CD4-positive, alpha-beta T cell treated with Interleukin-15 for 4 hours (primary cell): ENCODE measurements around the gene SSBP4.

ENCODE experiments used
- DNase-seq: peaks from one replicate; pipeline ENCODE4 v3.0.0-alpha.2; 2020; ENCODE audit warnings: low spot score

Gene SSBP4

GRCh38 chr19:18468517-18468916 is 49.3 kb downstream of the SSBP4 start:
- no peak for DNase-seq

- DNase-seq, result peak; percentile 59
Measured at GRCh38 chr19:18469069-18469846, 50.1 kb downstream of the SSBP4 start.

GRCh38 chr19:18470787-18471186 is 51.6 kb downstream of the SSBP4 start:
- DNase-seq, result no peak

- DNase-seq, result no peak
Measured at GRCh38 chr19:18473003-18473705, 54.0 kb downstream of the SSBP4 start.

- DNase-seq, result no peak
Measured at GRCh38 chr19:18473706-18474087, 54.5 kb downstream of the SSBP4 start.

GRCh38 chr19:18474366-18474887 is 55.2 kb downstream of the SSBP4 start:
- DNase-seq, result no peak

- peak; percentile 81 for DNase-seq
Measured at GRCh38 chr19:18475004-18475453, 55.8 kb downstream of the SSBP4 start.

GRCh38 chr19:18475762-18476331 is 56.6 kb downstream of the SSBP4 start:
- no peak for DNase-seq

GRCh38 chr19:18476507-18477041 is 57.4 kb downstream of the SSBP4 start:
- DNase-seq, result no peak

GRCh38 chr19:18477042-18477779 is 58.0 kb downstream of the SSBP4 start:
- peak; percentile 24 for DNase-seq

- DNase-seq, result no peak
Measured at GRCh38 chr19:18477974-18478373, 58.8 kb downstream of the SSBP4 start.

- DNase-seq, result peak; percentile 52
Measured at GRCh38 chr19:18478545-18479311, 59.5 kb downstream of the SSBP4 start.

- DNase-seq, result no peak
Measured at GRCh38 chr19:18480006-18480691, 61.0 kb downstream of the SSBP4 start.

GRCh38 chr19:18481505-18482222 is 62.5 kb downstream of the SSBP4 start:
- DNase-seq, result no peak

GRCh38 chr19:18483119-18483890 is 64.1 kb downstream of the SSBP4 start:
- no peak for DNase-seq
